T1000 (cell line): ENCODE data around the gene RRP1B.
"Not testable (repeated sequence)": the region's sequence is repeated elsewhere in the genome, so short reads cannot be mapped to it uniquely, and the experiment has no call there.

Experiments
- DNase-seq: peaks from one replicate; lab custom pipeline; 2025; ENCODE audit warnings: mixed read lengths; lab: John Stamatoyannopoulos, UW

Gene RRP1B

DNA sequence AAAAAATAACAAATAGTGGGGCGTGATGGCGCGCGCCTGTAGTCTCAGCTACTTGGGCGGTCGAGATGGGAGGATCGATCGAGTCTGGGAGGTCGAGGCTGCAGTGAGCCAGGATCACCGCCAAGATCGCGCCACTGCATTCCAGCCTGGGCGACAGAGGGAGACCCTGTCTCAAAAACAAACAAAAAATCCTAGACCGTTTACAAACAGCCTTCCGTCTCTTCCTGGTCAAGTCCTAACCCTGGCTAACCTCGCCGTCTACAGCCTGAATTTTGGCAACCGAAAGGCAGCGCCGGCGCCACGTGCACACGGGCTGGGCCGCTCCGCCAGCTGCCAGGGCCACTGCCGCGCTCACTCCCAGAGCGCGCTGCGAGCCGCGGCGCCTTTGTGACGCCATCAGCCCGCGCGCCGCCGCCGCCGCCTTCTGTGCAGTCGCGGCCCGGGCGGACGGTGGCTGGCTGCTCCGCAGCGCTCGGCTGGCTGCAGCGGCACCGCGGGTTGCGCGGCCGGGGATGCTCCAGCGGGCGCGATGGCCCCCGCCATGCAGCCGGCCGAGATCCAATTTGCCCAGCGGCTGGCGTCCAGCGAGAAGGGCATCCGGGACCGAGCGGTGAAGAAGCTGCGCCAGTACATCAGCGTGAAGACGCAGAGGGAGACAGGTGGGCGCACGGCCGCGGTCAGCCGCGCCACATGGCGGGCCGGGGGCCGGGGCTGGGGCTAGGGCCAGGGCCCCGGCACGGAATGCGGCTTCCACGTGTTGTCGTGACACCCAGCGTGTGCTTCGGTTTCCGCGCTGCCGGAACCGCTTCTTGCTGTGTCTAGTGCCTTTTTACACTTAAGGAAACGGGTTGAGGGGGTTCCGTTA lies at the start of gene RRP1B, which contains the start of gene HSF2BP:
RRP1B (plus strand) TSS at position 425 of the 865 bp plus-strand sequence; CDS start at position 530, 105 bp downstream.
HSF2BP (minus strand) TSS at position 353 of the 865 bp plus-strand sequence. CDS start 1,392 bp downstream, outside the sequence.
- DNase-seq: peak; percentile 55

DNA sequence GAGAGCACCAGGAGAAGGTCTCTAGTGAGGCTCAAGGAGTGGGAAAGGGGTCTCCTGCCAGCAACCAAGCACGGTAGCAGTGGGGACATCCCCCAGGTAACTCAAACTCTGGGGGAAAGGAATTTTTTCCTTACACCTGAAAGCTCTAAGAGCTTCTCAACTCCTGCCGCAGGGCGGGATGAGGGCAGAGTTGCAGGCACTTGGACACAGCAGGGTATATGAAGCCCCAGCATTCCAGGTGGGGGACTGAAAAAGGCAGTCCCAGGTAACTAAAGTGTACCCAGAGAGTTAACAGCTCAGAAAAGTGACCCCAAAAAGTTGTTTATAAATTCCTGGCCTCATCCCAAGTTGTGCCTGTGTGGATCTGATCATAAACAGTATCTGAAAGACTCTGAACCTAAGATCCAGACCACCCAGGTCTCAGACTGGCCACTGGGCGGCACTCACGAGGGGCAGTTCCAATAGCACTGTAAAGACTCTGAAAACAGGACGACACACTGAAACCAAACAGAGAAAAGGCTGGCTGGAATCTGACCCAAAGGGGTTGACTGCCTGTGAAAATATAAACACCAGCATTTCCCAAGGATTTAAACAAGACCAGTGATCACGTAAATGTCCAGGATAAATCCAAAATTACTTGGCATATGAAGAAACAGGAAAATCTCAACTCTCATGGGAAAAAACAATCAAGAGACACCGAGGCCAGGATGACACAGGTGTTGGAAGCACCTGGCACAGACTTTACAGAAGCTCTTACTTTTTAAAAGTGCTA lies 47.6 kb upstream of the RRP1B start:
- no peak for DNase-seq

DNA sequence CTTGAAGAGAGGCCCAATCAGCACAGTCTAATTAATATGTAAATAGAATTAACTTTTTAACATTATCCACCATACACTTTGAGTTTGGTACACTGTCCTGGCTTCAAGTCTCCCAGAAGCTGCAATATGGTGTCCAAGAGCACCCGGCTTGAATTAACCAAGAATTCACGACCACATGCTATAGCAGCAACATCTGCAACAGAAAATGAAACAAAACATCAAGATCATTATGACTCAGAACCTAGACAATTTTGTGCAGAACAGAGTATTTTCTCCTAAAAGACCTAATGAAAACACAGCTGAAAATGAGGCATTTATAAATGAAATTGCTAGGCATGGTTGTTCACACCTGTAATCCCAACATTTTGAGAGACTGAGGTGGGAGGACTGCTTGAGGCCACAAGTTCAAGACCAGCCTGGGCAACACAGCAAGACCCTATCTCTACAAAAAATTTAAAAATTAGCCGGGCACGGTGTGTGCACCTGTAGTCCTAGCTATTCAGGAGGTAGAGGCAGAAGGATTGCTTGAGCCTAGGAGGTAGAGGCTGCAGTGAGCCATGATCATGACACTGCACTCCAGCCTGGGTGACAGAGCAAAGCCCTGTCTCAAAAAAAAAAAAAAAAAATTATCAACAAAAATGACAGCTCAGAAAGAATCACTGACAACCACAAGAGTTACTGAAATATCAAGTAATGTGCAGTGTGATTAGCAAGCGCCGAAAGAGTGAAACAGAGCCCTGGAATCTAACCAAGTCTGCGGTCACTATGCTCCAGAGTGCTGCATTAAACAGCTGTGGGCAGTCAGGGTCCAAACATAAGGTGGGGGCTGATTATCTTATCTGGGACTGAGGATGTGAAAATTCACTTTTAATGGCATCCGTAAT lies 45.4 kb upstream of the RRP1B start:
- DNase-seq: no peak

DNA sequence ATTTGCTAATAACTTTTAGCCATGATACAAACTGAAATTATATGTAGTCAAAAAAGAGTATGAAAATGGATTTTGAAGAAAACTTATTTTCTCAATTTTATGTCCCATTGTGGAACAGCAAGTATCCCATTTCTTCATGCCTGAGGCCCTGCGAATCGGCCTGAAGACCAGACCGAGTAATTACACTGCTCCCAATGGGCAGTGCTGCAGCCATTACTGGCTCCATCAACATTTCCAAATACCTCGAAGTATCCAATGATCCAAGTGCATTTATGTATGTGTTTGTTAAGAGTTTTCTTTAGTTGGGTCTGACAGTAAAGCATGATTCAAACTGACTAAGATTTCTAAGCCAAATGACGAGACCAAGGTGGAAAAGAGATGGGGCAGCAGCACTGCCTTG lies 44.5 kb upstream of the RRP1B start:
- no peak for DNase-seq

- not testable (repeated sequence) for DNase-seq
Measured at GRCh38 chr21:43616861-43617260, 42.5 kb upstream of the RRP1B start.

GRCh38 chr21:43618940-43619339 lies 40.4 kb upstream of the RRP1B start:
- no peak for DNase-seq

DNA sequence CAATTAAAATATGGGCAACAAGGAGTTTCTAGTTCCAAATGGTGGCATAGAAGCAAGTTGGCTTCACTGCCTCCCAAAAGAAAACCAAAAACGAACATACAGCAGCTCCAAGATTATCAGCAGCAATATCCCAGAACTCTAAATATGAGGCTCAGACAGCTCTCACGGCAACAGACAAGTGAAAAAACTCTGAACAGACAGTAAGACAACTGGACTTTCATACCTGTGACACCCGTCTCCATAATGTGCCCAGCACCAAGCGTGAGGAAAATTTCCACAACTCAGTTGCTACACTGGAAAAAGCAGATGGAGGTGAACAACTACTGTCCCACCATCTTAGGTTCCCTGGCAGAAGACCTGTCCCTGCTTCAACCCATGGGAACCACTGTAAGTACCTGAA lies 40.0 kb upstream of the RRP1B start:
- no peak for DNase-seq

GRCh38 chr21:43619856-43620255 lies 39.5 kb upstream of the RRP1B start:
- DNase-seq: no peak

DNA sequence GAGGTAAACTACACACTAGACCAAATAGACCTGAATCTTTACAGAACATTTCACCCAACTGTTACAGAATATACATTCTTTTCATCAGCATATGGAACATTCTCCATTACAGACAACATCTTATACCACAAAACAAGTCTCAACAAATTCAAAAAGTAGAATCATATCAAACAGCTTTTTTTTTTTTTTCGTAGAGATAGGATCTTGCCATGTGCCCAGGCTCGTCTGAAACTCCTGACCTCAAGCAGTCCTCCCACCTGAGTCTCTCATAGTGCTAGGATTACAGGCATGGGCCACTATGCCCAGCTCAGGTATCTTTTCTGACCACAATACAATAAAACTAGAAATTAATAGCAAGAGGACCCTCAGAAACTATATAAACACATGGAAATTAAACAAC lies 36.6 kb upstream of the RRP1B start:
- DNase-seq: no peak

- no peak for DNase-seq
Measured at GRCh38 chr21:43623588-43623987, 35.8 kb upstream of the RRP1B start.

GRCh38 chr21:43624339-43624738 lies 35.0 kb upstream of the RRP1B start:
- no peak for DNase-seq

- no peak for DNase-seq
Measured at GRCh38 chr21:43626390-43626789, 33.0 kb upstream of the RRP1B start.

DNA sequence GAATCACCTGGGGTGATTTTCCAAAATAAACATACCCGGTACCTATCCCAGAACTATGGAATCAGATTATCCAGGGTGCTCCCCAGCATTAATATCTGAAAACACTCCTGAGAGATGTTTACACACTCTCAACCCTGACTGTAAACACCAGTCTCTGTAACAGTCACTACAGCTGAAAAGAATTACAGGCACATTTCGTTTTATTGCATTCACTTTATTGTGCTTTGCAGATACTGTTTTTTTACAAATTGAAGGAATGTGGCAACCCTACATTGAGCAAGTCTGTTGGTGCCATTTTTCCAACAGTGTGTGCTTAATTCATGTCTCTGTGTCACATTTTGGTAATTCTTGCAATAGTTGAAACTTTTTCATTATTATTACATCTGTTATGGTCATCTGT lies 31.8 kb upstream of the RRP1B start:
- DNase-seq: no peak

- DNase-seq: no peak
Measured at GRCh38 chr21:43631411-43632107, 27.8 kb upstream of the RRP1B start.

- no peak for DNase-seq
Measured at GRCh38 chr21:43632373-43632905, 26.9 kb upstream of the RRP1B start.

DNA sequence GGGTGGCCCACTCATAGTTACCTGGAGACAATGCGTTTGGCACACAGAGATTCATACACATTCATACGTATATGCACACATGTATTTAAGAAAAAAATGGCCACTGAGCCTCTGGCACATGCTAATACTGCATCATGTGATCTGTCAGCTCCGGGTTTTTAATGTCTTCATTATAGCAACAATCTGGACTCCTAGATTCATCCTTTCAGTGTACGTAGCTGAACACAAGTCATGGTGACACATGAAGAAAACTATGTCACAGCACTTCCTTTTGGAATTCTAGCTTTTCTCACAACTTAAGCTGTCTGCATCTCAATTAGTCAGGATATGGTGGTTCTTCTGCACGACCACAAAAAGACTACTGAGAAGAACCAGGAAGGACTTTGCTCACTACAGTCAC lies 24.7 kb upstream of the RRP1B start:
- DNase-seq: no peak

DNA sequence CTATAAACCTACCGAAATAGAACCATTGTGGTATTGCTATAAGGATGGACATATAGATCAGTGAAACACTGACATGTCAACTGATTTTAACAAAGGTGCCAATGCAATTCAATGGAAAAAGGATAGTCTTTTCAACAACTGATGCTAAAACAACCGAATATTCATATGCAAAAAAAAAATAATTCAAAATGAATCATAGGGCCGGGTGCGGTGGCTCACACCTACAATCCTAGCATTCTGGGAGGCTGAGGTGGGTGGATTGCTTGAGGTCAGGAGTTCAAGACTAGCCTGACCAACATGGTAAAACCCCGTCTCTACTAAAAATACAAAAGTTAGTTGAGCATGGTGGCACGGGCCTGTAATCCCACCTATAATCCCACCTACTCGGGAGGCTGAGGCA lies 23.9 kb upstream of the RRP1B start:
- no peak for DNase-seq

GRCh38 chr21:43637530-43638158 lies 21.7 kb upstream of the RRP1B start:
- no peak for DNase-seq

DNA sequence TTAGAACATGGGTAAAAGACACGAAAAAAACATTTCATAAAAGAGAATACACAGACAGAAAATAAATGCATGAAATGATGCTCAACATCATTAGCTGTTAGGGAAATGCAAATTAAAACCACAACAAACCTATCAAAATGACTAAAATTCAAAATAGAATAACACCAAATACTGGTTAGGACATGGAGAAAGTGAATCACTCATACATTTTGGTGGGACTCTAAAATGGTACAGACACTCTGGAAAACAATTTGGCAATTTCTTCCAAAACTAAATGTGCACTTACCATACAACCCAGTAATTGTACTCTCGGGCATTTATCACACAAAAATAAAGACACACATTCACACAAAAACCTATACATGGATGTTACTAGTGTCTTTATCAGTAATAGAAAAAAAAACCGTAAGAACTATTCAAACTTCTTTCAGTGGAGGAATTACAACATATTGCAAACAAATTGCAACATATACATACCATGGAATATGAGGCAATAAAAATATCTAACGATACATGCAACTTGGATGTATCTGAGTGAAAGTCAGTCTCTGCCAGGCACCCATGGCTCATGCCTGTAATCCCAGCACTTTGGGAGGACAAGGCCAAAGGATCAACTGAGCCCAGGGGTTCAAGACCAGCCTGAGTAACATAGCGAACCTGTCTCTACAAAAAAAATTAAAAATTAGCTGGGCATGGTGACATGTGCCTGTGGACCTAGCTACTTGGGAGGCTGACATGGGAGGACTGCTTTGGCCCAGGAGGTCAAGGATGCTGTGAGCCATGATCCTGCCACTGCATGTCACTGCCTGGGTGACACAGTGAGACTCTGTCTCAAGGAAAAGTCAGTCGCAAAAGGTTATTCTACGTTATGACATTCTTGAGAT lies 19.6 kb upstream of the RRP1B start:
- DNase-seq: no peak

GRCh38 chr21:43640400-43640799 lies 19.0 kb upstream of the RRP1B start:
- DNase-seq: no peak
